Right ventricle myocardium superior (tissue), 1 donor: ENCODE measurements around the gene MYDGF. TPM values are rescaled to one million over a fixed set of nuclear protein-coding genes. Genes with fewer than 3 reads are reported as not detected.

Experiments
- ATAC-seq: fragments of 200-7000 bp; cut with Tn5 transposase; one replicate; pipeline ENCODE4 v1.9.1; 2020; ENCODE audit warnings: mild to moderate bottlenecking; ENCODE audit not compliant: poor library complexity
- DNase-seq: peaks from one replicate; pipeline ENCODE4 v3.0.0-alpha.2; 2020
- intact Hi-C: fragments of 100-400 bp; cut with DNase I; formaldehyde crosslinking; loops from one replicate; pipeline ENCODE4 v1.11.2; 2022
- total RNA-seq: library from RNA; stranded (reverse); fragmentation: NEBNext Ultra II Directional; extraction: Animal tissue kit (Norgen Biotek cat#: 25700); gene quantifications from one replicate; pipeline ENCODE4 v1.2.1, GENCODE V29; 2021
- donor health status: DM: no; HTN: yes; CAD: no; lungs with severe emphysema.

MYDGF gene
- total RNA-seq, 1 donor from 2014 or later: 23.2 TPM

DNA sequence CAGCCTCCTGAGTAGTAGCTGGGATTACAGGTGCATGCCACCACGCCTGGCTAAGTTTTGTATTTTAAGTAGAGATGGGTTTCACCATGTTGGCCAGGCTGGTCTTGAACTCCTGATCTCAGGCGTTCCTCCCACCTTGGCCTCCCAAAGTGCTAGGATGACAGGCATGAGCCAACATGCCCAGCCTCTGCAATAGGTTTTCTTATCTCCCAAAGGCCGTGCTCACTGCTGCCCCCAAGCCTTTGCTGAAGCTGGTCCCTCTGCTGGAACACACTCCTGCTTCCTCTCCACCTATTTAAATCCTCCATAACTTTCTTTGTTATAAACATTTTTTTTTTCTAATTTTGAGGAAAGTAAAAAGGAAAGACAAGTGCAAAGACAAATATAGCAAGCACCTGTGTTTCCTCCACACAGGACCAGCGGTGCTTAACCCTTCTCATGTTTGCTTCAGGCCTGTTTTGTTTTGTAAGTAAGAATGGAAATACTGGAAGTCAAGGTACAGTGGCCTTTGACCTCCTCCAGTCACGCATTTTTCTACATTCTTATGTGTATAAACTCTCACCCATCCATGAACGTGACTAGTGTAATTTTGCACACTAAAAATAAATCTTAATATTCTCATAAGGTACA, 45.3 kb downstream of the MYDGF start:
- DNase-seq (no peak), ATAC-seq (no peak)
- intact Hi-C loops: no loop called here

DNA sequence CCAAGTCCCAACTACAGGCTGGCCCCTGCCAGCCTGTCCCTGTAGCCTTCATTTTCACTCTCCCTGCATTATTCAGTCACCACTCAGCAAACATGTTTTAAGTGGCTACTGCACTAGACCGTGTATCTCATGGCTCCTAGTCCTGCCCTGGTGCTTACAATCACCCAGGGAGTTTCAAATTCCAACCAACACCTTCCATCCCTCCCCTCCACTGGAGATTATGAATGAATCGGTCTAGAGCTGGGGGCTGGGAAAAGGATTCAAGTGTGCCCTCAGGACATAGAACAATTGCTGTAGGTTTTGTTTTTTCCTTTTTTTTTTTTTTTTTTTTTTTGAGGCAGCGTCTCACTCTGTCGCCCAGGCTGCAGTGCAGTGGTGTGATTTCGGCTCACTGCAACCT, 45.8 kb downstream of the MYDGF start:
- intact Hi-C loops: no loop called here
- no peak for ATAC-seq
- DNase-seq: no peak

DNA sequence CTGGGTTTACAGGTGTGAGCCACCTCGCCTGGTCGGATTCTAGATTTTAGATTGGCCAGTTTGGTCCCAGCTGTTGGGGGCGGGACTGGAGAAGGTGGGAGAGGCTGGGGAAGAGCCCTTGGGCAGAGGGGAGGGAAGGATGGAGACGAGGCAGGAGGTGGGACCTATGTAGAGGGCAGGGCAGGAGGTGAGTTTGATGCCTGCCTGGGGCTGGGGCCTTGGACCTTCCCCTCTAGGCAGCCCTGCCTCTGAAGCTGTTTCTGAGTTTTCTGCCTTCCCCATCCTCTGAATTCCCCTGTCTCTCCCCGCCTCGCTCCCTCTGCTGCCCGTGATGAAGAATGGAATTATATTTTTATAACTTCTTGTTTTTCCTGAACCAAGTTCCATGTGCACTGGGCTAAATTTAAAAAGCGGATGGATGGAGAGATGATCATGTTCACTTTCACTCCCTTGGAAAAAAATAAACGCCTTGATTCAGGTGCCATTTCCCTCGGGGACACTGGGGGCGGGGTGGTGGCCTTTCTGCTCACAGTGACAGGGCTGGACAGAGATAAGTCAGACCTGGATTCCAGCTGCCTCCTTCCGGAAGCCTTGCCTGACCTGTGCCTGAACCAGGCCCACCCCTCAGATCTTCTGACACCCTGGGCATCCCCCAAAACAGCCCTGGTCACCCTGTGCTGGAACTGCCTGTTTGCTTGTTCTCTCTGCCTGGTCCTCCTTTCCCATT, 47.3 kb downstream of the MYDGF start:
- intact Hi-C loops: no loop called here
- DNase-seq: no peak
- no peak for ATAC-seq

DNA sequence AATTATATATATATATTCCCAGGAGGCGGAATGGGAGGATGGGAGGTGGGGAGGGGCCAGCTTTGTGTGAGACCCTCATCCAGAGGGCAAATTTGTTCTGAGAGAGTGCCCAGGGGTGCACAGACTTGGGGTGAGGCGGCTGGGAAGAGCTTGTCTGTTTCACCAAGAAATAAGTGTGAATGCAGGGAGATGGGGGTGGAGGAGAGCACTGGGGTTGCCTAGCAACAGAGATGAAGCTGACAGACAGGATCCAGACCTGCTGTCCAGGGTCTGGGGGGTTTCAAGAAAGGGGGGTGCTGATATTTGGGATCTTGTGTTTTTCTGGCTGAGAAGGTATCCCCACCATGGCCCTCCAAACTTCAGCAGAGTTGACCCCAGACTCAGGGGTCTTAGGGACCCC, 49.5 kb downstream of the MYDGF start:
- ATAC-seq (no peak), DNase-seq (no peak)
- intact Hi-C loops: no loop called here

DNA sequence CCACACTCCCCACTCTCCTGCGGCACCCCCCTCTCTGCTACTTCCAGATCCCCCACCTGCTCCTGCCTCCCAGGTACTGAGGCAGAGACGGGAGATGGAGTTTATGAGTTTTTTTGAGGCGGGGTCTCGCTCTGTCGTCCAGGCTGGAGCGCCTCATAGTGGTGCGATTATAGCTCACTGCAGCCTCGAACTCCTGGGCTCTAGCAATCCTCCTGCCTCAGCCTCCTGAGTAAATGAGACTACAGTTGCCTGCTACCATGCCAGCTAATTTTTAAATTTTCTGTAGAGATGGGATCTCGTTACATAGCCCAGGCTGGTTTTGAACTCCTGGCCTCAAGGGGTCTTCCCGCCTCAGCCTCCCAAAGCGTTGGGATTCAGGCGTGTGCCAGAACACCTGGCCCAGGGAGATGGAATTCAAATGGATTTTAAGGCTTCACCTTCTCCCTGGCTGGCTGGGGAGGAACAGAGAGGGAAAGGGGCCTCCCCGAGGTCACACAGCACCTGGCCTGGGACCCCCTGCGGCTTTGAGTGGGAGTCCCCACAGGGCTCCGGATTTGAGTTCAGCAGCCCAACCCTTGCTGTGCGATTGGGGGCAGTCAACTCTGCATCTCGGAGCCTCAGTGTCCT, 50.4 kb downstream of the MYDGF start:
- intact Hi-C loops: no loop called here
- ATAC-seq (no peak), DNase-seq (no peak)

DNA sequence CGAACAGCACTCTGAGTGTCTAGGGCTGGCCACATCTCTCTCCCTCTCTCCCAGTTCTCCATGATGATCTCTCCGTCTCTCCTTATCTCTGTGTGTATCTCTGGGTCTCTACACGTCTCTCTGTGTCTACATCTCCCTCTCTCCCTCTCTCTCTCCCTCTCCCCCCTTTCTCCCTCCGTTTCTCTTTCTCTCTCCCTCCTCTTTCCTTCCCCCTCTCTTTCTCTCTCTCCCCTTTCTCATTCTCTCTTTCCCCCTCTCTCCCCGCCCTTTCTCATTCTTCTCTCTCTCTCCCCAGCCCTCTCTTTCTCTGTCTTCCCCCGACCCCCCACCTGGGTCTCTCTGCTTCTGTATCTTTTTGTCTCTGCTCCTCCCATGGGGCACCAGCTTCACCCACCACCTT, 52.1 kb downstream of the MYDGF start:
- intact Hi-C loops: no loop called here
- DNase-seq: no peak

DNA sequence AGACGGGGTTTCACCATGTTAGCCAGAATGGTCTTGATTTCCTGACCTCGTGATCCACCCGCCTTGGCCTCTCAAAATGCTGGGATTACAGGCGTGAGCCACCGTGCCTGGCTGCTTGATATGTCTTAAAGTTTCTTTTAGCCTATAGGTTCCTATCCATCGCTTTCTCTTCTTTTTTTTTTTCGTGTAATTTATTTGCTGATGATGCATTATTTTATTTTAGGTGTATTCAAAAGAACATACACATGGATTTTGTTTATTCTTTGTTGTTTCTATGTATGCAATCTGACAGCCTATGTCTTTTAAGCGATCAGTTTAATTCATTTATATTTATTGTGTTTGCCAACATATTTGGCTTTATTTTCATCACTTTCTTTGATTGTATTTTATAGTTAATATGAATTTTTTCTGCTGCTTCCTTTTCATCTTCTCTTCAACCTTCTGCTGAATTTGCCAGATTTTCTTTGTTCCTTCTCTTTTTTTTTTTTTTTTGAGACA, 56.8 kb downstream of the MYDGF start:
- ATAC-seq: no peak
- DNase-seq: no peak
- intact Hi-C loops: no loop called here

More for the DNA sequence above, 52.1 kb downstream of the MYDGF start:
- ATAC-seq: no peak

DNA sequence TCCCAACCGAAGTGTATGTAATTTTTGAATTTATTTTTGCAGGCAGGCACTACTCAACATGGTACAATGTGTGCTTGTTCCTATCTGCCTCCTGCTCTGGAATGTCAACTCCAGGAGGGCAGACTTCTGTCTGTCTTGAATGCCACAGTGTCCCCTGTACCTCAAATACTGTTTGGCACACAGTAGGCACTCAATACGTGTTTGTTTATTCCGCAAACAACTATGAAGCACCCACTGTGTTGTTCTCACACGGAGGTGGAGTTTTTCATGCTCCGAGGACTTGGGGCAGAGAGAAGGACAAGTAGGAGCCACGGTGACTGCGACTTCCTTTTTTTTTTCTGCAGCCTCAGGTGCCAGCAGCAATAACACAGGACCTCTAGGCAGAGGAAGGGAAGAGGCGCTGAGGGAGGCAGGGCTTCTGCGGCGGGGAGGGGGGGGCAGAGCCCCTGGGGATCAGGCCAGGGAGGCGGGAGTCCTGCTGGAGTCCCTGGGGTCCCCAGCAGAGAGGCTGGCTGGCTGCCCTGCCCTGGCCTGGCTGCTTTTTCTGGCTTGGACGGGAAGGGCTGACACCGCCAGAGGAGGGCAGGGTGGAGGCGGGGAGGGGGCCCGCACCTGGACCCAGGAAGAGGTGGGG, 60.1 kb downstream of the MYDGF start:
- intact Hi-C loops: no loop called here
- peak; percentile 86 for ATAC-seq
- peak; percentile 74 for DNase-seq

Other genes starting within 250 kb of the MYDGF start
- 120 TPM for gene UBXN6, start 212.5 kb downstream of the MYDGF start, total RNA-seq
- gene HDGFL2, start 198.0 kb downstream of the MYDGF start, total RNA-seq: 27.8 TPM
- 239 TPM for gene PLIN4, start 151.9 kb downstream of the MYDGF start, total RNA-seq
- 64.6 TPM for gene PLIN5, start 135.1 kb downstream of the MYDGF start, total RNA-seq
- 0.22 TPM for gene LRG1, start 130.3 kb downstream of the MYDGF start, total RNA-seq
- 15.0 TPM for gene SEMA6B, start 110.7 kb downstream of the MYDGF start, total RNA-seq
- 4.6 TPM for gene TNFAIP8L1, start 30.8 kb downstream of the MYDGF start, total RNA-seq
- 54.0 TPM for gene DPP9, start 53.5 kb upstream of the MYDGF start, total RNA-seq
- 47.6 TPM for gene FEM1A, start 121.4 kb upstream of the MYDGF start, total RNA-seq
- 7.4 TPM for gene TICAM1, start 161.4 kb upstream of the MYDGF start, total RNA-seq
- 27.9 TPM for gene PLIN3, start 197.3 kb upstream of the MYDGF start, total RNA-seq
- not detected for gene ARRDC5, start 232.6 kb upstream of the MYDGF start, total RNA-seq
- gene UHRF1, start 239.2 kb upstream of the MYDGF start, total RNA-seq: 1.3 TPM